ENCODE results near the gene ARHGEF11. TPM values are rescaled to one million over a fixed set of nuclear protein-coding genes. Genes with fewer than 3 reads are reported as not detected.

Gene ARHGEF11
- total RNA-seq, 1 experiment from 2014 or later = 22.4 TPM

DNA sequence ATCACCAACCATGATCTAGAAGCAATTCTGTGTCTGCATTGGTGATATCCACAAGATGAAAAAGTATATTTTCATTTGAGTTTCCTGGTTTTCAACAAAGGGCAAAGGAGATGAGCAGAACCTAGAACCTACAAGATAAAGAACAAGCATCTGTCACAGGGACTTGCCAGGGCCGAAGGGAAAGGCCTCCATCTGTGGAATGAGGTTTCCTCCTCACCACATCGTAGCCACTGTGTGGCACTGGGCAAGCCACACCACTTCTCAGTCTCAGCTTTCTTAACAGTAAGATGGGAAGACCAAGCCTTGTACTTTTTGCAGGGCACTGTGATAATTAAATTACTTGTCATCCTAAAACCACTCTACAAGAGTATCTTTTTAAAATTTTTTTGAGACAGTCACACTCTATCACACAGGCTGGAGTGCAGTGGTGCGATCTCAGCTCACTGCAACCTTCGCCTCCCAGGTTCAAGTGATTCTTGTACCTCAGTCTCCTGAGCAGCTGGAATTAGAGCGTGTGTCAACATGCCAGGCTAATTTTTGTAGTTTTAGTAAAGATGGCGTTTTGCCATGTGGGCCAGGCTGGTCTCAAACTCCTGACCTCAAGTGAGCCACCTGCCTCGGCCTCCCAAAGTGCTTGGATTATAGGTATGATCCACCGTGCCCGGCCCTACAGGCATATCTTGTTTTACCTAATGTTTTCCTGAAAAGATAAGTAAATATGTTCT, 45.8 kb downstream of the ARHGEF11 start:
- DNase-seq (ENCODE audit: low read depth) = no peak

DNA sequence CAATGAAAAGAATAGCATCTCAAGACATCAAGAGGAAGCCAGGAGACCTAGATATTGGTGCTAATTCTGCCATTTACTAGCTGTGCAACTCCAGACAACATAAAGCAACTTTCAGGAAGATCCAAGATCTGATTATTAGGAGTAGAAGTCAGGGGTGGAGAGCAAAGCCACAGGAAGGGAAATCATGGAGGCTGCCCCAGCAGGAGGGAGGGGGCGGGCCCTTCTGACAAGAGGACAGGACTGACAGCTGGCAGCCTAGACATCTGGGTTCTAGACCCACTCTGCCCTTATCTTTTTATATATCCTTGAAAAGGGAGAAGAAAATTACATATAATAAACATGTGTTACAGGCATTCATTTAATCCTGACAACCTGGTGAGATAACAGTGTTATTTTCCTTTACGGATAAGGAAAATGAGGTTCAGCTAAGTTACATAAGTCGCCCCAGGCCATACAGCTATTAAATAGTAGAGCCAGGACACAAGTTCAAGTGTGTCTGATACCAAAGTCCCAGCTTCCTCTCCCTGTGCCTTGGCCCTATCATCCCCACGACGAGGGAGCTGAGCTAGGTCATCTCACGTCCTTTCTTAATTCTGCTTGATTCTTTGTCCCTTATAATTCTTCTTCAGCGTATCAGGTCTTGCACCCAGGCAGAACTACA, 46.6 kb downstream of the ARHGEF11 start:
- DNase-seq (ENCODE audit: low read depth) = peak; percentile 5

DNA sequence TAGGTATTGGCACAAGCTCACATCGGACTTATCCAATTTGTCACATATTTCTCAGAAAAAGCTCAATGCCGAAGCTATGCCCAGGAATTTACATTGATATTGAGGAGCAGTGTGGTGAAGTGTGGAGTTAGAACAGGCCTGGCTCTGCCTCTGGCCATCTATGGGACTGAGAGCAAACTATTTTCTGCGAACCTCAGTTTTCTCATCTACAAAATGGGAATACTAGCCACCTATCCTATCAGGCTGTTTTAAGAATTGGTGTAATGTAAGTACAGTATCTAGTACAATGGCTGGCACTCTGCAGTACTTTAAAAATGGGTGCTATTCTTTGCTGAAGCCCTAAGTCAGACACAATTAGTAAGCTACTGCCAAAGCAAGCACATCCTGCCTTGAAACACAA, 47.2 kb downstream of the ARHGEF11 start:
- no peak for DNase-seq (ENCODE audit: low read depth)

DNA sequence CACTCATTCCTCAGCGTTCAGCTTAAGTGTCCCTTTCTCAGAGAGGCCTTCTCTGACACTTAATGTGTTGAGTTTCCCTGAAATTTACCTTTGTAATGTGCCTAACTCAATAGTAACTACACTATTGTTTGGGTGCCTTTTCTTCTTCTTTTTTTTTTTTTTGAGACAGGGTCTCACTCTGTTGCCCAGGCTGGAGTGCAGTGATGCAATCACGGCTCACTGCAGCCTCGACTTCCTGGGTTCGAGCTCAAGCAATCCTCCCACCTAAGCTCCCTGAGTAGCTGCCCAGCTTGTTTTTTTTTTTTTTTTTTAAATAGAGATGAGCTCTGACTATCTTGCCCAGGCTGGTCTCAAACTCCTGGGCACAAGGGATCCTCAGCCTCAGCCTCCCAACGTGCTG, 50.1 kb downstream of the ARHGEF11 start:
- DNase-seq (ENCODE audit: low read depth) = no peak

DNA sequence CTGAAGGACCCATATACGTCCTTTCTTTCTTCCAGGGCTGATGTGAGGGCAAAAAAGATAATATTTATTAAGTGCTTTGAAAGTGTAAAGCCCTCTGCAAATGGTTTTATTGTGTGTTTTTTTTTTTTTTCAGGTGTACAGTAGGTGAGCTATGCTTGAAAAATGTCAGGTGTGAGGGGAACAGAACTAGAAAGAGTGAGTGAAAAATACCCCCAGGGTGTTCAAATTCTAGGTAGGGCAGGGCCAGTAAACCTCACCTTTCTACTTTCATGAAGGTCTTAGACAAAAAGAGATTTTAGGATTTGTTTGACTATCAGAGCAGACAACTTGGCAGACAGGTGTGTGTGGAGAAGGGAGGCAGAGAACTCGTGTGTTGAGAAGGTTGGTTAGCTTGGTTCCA, 51.3 kb downstream of the ARHGEF11 start:
- DNase-seq (ENCODE audit: low read depth) = no peak

DNA sequence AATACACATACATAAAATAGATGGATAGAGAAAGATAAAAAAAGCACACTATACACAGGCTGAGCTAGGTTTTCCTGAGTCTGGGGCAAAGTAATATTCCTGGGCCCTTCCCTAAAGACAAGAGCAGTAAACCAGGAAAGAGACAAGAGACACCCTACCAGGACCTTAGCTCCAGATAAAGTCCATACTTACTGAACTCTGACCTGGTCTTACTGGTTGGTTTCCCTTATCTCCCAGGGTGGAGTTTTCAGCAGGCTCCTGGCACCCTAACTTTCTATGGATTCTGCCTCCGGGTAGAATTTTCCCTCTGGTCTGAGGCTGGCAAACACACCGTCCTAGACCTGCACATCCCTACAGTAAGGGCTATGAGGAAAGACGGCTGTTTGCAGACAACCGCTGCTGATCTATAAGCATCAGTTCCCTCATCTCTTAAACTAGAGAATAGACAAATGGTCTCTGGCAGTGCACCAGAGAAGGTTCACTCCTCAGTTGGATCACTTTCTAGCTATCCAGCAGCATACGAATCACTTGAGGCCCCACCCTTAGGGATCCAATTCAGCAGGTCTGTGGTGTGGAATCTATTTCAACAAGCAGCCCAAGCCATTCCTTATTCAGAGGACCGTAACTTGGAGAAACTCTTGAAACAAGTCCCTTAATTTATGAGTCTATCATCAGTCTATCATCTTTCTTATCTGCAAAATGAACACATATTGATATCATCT, 52.0 kb downstream of the ARHGEF11 start:
- DNase-seq (ENCODE audit: low read depth) = no peak

DNA sequence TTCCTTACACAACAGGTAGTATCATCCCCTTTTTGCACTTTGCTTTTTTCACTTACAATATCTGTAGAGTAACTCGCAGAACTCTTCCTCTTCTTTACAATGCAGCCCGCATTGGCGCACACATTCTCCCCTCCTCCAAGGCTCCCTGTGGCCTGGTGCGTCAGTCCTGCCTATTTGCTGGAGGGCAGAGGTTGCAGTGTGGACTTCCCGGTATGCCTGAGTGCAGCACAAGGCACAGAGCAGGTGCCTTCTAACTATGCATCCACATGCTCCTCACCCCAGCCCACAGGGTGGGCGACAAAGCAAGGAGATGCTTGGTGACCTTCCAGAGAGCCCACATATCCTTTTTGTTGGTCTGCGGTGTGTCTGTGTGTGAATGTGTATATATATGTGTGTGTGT, 53.3 kb downstream of the ARHGEF11 start:
- no peak for DNase-seq (ENCODE audit: low read depth)

DNA sequence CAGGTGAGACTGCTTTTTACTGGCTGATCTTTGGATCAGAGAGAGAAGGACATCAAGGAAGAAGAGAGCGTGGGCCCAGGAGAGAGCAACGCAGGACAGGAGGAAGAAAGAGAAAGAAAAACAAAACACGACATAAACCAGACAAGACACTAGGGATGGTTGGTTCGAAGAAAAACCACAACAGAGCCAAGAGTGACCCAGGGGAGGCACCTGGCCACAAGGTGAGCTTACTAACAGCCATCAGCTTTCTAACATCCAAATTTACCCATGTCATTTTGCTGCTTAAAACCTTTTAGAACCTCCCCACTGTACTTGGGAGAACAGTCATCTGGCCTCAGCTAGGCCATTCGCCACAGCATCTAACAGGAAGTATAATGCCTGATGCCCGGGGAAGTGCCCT, 57.8 kb downstream of the ARHGEF11 start:
- DNase-seq (ENCODE audit: low read depth) = no peak

DNA sequence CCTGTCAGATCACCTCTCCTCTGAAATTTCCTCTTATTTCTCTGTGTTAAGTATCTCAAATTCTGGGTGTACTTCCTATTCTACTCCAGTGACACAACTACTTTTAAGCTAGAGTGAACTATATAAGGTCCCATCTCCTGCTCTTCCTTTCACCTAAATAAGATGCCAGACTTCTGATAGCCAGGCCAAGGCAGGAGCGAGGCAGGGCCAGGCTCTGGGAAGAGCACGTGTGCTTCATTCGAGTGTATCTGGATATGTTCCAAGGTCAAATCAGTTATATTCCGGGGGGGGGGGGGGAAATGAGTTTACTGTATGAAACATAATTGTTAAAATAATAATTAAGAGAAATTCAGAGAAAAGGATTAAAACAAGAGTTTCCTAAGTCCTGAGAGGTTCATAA, 65.0 kb downstream of the ARHGEF11 start:
- DNase-seq (ENCODE audit: low read depth) = no peak

DNA sequence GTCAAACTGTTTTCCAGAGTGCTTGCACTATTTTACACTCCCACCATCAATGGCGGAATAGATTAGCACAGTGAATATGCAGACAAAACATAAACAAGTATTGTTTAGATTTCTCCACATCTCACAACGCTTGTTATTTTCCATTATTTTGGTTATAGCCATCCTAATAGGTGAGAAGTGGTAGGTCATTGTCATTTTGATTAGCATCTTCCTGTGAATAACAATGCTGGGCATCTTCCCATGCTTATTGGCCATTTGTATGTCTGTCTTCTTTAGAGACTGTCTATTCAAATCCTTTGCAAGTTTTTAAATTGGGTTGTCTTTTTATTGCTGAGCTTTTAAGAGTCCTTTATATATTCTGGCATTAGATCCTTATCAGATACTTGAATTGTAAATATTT, 70.5 kb downstream of the ARHGEF11 start:
- no peak for DNase-seq (ENCODE audit: low read depth)

DNA sequence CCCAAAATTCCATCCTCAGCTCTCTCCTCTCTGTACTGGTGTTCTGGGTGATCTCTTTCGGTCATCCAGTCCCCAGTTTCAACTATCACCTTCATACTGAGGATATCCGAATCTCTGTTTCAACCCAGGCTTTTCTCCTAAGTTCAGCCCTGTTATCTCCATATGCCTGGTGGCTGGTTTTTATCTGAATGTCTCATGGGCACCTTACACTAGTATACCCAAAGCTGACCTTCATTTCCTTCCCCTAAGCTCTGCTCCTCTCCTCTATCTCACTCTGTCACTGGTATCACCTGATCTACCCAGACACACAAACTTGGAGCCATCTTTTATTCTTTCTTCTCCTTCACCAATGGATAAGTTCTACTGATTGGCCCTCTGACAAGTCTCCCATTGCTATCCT, 72.1 kb downstream of the ARHGEF11 start:
- DNase-seq (ENCODE audit: low read depth) = no peak

DNA sequence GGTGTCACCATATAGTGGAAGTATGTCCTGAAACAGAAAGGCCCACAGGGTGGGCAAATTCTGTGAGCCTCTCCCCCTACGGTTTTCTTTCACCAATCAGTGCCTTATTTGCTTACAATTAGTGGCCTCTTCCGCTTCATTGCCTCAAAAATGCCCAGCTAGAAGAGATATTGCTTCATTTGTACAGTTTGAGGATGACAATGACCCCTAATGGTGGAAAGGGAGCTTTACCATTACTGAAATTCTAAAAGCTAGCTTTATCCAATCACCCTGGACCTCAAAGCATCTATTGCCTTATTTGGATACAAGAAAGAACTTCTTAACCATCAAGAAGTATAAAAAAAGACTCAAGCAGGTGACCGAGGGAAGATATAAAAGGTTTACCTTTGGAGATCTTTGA, 75.5 kb downstream of the ARHGEF11 start:
- DNase-seq (ENCODE audit: low read depth) = peak; percentile 7

DNA sequence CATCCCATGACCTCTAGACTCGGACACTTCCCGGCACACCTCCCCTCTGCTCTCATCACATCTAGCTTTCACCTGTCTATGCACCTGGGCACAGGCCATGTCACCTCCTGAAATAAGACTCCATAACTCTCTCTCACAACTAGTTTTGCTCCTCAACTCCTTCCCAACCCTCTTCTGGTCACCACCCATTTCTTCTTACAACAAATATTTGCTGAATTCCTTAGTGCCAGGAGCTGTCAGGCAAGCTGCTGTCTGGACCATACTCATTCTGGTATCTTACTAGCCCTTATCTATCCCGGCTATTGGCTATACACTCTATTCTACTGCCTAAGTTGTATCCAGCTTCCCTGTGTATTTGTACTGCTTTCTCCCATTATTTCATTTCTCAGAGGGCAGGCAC, 76.0 kb downstream of the ARHGEF11 start:
- DNase-seq (ENCODE audit: low read depth) = no peak

DNA sequence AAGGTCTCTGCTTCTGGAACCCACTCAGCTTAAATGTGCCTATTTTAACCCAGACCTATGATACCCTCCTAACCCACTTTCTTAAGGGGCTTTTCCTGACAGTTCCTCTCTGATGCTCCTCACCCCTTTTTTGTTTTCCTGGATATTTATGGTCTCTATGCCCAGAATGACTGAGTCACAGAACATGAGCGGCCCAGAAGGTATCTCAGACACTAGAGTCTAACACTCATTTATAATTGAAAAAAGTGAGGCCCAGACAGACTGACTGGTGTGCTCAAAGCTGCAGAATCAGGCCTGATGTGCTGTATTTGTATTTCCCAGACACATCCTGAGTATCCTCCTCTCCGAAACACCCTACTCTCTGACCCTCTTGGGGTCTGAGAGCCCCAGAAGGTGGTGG, 81.1 kb downstream of the ARHGEF11 start:
- no peak for DNase-seq (ENCODE audit: low read depth)

DNA sequence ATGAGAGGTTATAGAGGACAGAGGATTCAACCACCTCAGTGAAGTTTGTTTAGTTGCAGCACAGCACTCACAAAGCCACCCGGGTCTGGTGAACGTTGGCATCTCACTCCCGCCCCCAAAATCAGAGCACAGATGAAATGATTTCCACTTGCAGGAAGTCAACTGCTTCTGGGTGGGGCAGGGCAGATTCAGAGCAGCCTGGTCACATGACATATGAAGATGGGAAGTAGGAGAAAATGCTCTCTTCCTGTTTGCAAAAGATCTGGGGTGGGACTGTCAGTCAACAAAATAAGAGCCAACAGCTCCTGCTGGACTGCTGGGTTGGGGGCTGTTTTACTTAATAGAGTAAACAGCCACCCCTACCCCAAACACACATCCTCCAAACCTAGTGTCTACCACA, 81.9 kb downstream of the ARHGEF11 start:
- no peak for DNase-seq (ENCODE audit: low read depth)

DNA sequence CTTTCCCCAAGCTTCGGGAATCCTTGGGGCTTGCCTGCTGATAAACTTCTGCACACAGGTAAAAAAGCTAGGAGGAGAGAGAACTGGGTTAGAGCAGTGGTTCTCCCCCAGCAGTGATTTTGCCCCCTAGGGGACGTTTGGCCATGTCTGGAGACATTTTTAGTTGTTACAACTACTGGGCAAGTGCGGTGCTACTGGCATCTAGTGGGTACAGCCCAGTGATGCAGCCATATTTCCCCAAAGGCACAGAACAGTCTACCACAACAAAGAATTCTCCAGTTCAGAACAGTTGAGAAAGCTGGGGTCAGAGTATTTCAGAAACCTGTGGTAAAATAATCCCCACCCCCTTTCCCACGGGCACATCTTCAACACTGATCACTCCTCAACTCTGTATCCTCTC, 83.8 kb downstream of the ARHGEF11 start:
- no peak for DNase-seq (ENCODE audit: low read depth)

DNA sequence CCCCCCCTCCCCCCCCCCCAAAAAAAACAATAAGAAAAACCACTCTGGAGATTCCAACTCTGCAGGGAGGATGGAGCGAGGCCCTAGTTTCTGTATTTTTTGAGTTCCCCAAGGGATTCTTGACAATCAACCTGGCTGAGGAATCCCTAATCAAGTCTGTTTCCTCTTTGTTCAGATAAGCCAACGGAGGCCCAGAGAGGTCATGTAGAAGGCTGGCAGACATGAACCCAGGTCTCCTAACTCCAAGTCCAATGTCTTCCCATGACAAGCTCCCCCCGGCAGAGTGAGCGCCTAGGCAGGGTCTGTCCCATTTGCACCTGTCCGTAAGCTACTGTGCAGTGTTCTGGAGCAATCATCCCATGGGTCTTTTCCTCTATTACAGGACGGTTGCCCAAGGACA, 85.6 kb downstream of the ARHGEF11 start:
- no peak for DNase-seq (ENCODE audit: low read depth)

DNA sequence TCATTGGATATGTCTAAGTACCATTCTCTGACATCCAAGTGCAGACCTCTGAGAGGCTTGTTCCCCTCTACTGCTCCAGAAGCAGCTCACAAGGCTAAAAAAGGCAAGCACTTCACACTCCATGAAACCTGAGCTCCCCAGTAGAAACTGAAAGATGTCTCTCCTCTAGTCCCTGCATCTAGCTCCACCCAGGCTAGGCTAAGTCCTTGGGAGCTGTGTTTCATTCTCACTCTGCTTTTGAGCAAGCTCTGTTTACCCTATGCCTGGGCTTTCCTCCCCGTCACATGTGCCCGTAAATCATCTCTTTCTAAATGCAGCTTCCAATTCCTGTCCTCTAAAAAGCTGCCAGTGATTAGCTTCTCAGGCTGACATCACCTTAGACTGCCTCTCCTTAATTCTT, 86.1 kb downstream of the ARHGEF11 start:
- no peak for DNase-seq (ENCODE audit: low read depth)

DNA sequence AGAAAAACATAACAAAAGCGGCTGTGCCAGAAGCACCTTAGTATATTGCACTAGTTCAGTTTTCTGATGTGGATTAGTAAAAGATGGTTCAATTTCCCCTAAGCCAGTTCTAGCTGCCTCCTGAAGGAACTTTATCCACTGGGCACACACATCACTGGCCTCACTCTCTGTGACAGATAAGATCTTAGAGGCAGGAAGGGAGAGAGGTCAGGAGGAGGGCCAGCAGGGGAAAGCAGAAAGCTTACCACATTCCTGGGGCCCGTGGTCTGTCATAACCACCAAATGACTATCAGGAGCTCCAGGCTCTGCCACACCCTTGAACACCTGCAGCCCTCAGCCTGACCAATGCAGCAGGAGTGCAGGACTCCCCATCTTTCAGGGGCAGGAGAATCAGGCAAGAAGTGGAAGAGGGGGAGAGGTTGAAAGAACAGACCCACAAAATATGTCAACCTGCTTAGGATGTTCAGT, 87.3 kb downstream of the ARHGEF11 start:
- DNase-seq (ENCODE audit: low read depth) = no peak

DNA sequence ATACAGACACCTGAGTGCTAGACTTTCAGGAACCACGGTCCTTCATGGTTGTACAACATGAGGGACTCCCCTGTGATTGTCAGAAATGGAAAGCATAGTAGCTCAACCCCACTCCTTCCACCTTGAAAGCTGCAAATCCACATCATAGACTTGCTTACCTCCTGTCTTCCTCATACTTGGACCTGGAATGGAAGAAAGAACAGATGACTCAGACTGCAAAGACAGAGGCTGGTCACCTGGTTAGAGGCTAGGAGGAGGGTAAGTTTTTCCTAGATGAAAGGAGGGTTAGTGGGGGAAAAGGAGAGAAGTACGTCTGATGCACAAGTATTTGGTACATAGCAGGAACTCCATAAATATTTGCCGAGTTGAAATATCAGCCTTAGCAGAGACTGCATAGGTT, 87.9 kb downstream of the ARHGEF11 start:
- DNase-seq (ENCODE audit: low read depth) = no peak

DNA sequence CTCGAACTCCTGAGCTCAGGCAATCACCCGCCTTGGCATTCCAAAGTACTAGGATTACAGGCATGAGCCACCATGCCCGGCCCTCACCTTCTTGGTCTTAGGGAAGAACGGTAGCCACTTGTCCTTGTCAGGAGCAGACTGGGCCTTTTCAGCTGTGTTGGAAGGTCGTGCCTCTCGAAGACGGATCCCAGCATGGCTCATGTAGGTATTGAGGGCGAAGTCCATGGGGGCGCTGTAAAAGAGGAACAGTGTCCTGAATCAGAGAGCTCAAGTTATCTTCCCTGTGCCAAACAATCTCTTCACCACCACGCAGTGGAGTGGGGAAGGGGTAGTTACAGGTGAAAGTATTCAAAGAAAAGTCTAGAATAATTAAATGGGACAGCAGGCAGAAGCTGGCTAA, 89.2 kb downstream of the ARHGEF11 start:
- DNase-seq (ENCODE audit: low read depth) = no peak

DNA sequence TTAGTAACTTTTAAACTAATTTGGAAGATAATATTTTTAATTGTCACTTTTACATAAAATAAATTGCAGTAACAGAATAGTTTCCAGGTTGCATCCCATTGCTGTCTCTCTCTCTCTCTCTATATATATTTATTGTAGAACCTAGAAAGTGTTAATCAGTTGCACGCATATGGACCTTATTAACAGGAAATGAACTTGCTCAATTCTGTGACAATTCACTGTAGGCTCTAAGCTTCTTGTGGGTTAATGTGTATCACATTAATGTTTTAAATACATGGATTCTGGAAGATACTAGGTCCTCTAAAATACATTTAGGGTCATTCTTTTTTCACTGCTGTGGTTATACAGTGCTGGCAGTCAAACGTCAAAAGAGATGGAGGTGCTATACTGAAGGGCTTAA, 92.0 kb downstream of the ARHGEF11 start:
- no peak for DNase-seq (ENCODE audit: low read depth)

DNA sequence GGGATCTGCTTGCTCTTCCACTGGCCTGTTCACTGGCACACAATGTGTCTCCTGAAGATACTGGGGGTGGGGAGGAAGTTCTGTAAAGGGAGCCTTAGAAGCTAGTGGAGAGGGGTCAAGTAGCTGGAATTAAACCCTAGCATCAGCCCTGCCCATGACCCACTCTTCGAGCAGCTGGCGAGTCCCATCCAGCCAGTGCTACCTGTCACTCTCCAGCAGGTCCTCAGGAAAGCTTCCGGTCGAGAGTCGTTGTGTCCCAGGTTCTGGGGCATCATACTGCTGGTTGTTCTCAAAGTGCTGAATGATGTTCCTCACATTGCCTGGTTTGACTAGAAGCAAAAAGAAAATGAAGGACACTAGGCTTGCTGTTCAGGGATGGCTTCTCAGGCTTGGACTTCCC, 94.2 kb downstream of the ARHGEF11 start:
- no peak for DNase-seq (ENCODE audit: low read depth)
